ENCODE measurements around the gene KDM1A. TPM values are rescaled to one million over a fixed set of nuclear protein-coding genes. Genes with fewer than 3 reads are reported as not detected.
A peak's percentile ranks its signal among the peaks of the same experiment; 100 is the strongest.
"Not testable (repeated sequence)": the region's sequence is repeated elsewhere in the genome, so short reads cannot be mapped to it uniquely, and the experiment has no call there.

KDM1A gene
- 113 TPM for polyA plus RNA-seq (2013, experiment 1 of 2; ENCODE audit: insufficient read length)
- 108 TPM for polyA plus RNA-seq (2013, experiment 2 of 2; ENCODE audit: insufficient read length)

DNA sequence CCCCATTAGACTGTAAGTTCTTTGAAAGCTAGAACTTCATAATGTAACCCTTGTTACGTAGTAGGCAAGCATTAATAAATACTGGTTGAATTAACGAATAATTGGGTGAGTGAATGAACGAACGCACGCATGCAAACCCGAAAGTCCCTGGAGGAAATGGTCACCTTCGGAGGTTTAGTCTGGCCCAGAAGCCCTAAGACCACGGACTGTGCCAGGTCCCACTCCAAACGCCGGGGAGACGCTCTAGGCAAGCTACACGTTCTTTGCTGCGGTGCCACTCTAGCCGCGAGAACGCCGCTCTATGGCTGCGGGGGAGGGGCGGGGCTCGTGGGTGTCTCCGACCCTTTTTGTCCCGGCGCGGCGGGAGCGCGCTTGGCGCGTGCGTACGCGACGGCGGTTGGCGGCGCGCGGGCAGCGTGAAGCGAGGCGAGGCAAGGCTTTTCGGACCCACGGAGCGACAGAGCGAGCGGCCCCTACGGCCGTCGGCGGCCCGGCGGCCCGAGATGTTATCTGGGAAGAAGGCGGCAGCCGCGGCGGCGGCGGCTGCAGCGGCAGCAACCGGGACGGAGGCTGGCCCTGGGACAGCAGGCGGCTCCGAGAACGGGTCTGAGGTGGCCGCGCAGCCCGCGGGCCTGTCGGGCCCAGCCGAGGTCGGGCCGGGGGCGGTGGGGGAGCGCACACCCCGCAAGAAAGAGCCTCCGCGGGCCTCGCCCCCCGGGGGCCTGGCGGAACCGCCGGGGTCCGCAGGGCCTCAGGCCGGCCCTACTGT lies at the start of gene KDM1A:
Gene KDM1A, plus strand, starts transcription at position 375 of the 769 bp plus-strand sequence. Its CDS starts 129 bp downstream, at position 504.
- peak; percentile 98 for DNase-seq

GRCh38 chr1:22970096-22970495 lies 49.2 kb upstream of the KDM1A start:
- DNase-seq, result no peak

DNA sequence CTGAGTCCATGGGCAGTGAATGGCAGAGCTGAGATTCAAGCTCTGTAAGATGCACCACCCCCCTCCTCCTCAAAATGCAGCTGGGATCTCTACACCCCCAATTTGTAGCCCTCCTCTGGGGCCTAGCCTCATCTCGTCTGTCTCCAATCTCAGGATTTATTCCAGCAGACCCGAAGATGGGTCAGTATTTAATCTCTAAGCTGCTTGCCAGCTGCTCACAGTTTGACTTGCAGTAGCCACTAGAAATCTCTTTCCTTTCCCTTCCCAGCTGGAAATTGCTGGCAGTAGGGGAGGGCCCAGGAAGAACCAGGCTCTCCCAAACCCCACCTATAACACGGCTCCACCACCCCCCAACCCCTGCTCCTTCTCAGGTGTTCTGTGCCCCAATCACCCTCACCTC lies 48.1 kb upstream of the KDM1A start:
- DNase-seq, result no peak

GRCh38 chr1:22971611-22972405 lies 47.5 kb upstream of the KDM1A start:
- no peak for DNase-seq

- no peak for DNase-seq
Observed at GRCh38 chr1:22972760-22973159, 46.5 kb upstream of the KDM1A start, which contains the start of gene LACTBL1. TSS of gene LACTBL1 (minus strand) at chr1:22972866. CDS start at chr1:22972316, 550 bp downstream.

GRCh38 chr1:22975694-22976093 lies 43.6 kb upstream of the KDM1A start:
- no peak for DNase-seq

- no peak for DNase-seq
Observed at GRCh38 chr1:22976127-22976460, 43.2 kb upstream of the KDM1A start.

GRCh38 chr1:22976461-22977243 lies 42.6 kb upstream of the KDM1A start:
- peak; percentile 83 for DNase-seq

GRCh38 chr1:22978299-22978698 lies 41.0 kb upstream of the KDM1A start:
- peak; percentile 81 for DNase-seq

- not testable (repeated sequence) for DNase-seq
Observed at GRCh38 chr1:22980471-22980790, 38.8 kb upstream of the KDM1A start.

DNA sequence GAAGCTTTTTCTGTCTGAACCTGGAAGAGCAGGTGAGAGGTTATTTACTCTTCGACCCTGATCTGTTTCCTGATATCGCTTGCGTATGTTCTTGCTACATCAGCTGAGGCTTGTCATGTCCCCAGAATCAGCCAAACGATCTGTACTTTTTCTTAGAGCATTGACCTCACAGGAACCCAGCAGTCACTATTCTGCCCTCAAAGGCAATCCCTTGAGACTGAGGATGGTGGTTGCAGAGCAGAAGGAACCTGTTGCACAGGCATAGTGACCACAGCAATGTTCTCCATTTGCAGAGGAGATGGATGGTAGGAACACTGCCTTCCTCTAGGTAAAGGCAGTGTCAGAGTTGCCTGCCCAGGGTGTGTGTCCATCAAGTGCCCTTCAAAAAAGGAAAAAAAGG lies 35.3 kb upstream of the KDM1A start:
- DNase-seq, result no peak

- DNase-seq, result not testable (repeated sequence)
Observed at GRCh38 chr1:22992384-22992783, 26.9 kb upstream of the KDM1A start.

DNA sequence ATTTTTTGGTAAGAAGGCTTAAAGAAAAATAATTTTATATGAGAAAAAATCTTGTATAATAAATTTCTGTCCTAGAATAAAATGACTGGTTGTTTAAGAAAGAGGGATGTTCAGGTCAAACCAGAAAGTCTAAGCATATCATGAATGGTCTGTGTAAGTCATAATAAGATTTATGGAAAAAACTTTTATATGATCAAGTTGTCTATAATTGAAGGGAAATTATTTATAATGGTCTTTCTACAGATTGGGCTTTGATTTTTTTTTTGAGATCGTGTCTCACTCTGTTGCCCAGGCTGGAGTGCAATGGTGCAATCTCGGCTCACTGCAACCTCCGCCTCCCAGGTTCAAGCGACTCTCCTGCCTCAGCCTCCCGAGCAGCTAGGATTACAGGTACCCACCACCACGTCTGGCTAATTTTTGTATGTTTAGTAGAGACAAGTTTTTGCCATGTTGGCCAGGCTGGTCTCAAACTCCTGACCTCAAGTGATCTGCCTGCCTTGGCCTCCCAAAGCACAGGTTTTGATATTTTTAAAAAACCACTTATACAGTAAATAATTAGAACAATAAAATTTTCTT lies 26.0 kb upstream of the KDM1A start:
- not testable (repeated sequence) for DNase-seq

DNA sequence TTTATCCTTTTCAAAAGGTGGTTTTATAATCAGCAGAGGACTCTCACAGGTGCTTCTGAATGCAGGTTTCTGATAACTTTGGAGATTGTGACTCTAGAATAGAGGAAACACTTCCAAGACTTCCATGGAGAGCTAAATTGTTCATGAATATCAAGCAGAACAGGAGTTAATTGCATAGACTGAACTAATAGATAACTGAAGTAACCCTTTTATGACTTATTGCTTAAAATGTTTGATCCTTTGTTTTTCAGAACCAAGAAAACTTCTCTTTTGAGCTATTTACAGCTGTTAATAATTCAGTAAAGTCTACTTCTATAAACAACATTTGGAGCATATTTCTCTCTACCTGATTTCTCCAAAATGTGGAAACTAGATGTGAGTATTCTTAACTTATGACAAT lies 23.5 kb upstream of the KDM1A start:
- DNase-seq, result no peak

GRCh38 chr1:22997528-22997927 lies 21.7 kb upstream of the KDM1A start:
- DNase-seq, result not testable (repeated sequence)

DNA sequence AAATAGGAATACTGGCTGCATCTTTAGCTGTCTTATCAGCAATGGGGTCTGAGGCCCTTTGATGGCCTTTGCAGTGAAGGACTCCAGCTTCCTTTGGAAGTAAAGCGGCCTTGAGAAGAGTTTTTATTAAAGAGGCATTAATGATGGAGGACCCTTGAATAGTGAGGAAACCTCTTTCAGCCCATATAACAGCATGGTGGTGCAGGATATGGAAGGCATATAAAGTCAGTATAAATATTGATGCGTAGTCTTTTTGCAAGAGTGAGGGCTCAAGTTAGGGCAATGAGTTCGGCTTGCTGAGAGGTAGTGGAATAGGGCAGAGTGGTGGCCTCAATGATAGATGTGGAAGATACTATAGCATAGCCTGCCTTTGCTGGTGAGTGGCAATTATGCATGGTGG lies 19.1 kb upstream of the KDM1A start:
- DNase-seq, result not testable (repeated sequence)

- not testable (repeated sequence) for DNase-seq
Observed at GRCh38 chr1:23002218-23002617, 17.1 kb upstream of the KDM1A start.

- DNase-seq, result no peak
Observed at GRCh38 chr1:23004112-23004511, 15.2 kb upstream of the KDM1A start.

- DNase-seq, result not testable (repeated sequence)
Observed at GRCh38 chr1:23004769-23005168, 14.5 kb upstream of the KDM1A start.

- DNase-seq, result no peak
Observed at GRCh38 chr1:23007106-23007505, 12.2 kb upstream of the KDM1A start.

GRCh38 chr1:23008901-23009300 lies 10.4 kb upstream of the KDM1A start:
- DNase-seq, result no peak

DNA sequence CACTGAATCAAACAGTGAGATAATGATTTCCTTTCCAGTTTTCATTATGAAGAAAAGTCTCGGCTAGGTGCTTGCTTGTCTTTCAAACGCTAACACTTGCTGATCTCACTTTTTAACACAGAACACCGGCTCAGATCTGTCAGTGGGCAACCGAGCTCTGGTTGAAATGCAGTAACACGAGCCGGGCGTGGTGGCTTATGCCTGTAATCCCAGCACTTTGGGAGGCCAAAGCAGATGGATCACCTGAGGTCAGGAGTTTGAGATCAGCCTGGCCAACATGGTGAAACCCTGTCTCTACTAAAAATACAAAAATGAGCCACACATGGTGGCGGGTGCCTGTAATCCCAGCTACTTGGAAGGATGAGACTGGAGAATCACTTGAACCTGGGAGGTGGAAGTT lies 9.2 kb upstream of the KDM1A start:
- DNase-seq, result not testable (repeated sequence)

DNA sequence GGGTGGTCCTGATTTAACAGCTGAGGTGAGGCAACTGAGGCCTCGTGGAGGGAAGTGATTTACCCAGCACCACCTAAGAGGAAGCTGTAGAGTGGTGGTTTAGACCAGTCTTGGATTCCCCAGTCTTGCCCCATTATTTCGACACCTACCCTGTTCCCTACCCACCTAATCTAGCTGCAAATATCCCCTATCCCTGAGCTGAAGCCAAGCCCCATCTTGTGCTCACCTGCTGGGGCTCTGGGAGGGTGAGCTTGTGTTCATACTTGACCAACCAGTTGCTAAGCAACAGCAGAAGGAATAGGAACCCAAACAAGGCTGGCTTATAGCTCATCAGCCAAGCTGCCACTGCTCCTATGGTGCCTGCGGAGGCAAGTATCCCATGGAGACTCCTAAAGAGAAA lies 5.6 kb upstream of the KDM1A start:
- DNase-seq, result no peak
